ENCODE results near the gene PLK5.

- TF ChIP-seq POLR2AphosphoS5 (IDR thresholded peaks at IDR 0.05) (no peak), CTCF (IDR thresholded peaks at IDR 0.05) (no peak)
These were observed 4.9 kb downstream of the PLK5 start for GRCh38 chr19:1528596-1529429.

Measured in gastroesophageal sphincter (tissue), 3 donors.